ENCODE data around the gene SFXN5.

GRCh38 chr2:73105511-73105971 lies 34.0 kb upstream of the SFXN5 start:
- TF ChIP-seq CTCF (IDR thresholded peaks at IDR 0.05) (no peak), POLR2A (IDR thresholded peaks at IDR 0.05) (no peak)
